GM12878 (cell line): Measurements from ENCODE around the gene LFNG. TPM values are rescaled to one million over a fixed set of nuclear protein-coding genes. Genes with fewer than 3 reads are reported as not detected.

Experiments used
- ATAC-seq: fragments of 200-7000 bp; cut with Tn5 transposase; 3 replicates; pipeline ENCODE4 v1.9.1; 2020; ENCODE audit warnings: mild to moderate bottlenecking, moderate library complexity
- BruUV-seq: library from RNA; stranded (reverse); fragments of 400-500 nt; replicated peaks from 2 replicates; lab custom pipeline; 2021; lab: Mats Ljungman, UMichigan
- CTCF ChIA-PET: fragments of 300-600 bp; sonication (Branson Sonifier 250); formaldehyde crosslinking; extraction: SDS; loops from one replicate; lab custom pipeline; 2021; ENCODE audit warnings: inconsistent platforms; lab: Yijun Ruan, JAX
- POLR2A ChIA-PET: fragments of 350-600 bp; formaldehyde crosslinking; extraction: SDS; loops from one replicate; lab custom pipeline; 2021; ENCODE audit warnings: inconsistent platforms; lab: Charles Lee
- RAD21 ChIA-PET: fragments of 300-600 bp; sonication (Branson Sonifier 250); formaldehyde crosslinking; loops from one replicate; lab custom pipeline; 2023; ENCODE audit warnings: antibody characterized with exemption; ENCODE audit not compliant: unreplicated experiment; lab: Charles Lee
- SMC1A ChIA-PET: fragments of 300-600 bp; sonication (Branson Sonifier 250); formaldehyde crosslinking; loops from one replicate; lab custom pipeline; 2023; ENCODE audit not compliant: unreplicated experiment, uncharacterized antibody; lab: Charles Lee
- DNase-seq: peaks from one replicate; pipeline ENCODE4 v3.0.0-alpha.2; 2011; ENCODE audit warnings: low read depth, low spot score
- FAIRE-seq: peaks from 3 replicates; lab custom pipeline; 2011; peaks lifted over from hg19 to GRCh38; lab: Jason Lieb, UNC
- H2AFZ ChIP-seq: 2 replicates; pipeline ENCODE4 v1.6.0; 2011; ENCODE audit warnings: low read depth, low read length, control low read depth; ENCODE audit not compliant: control insufficient read depth
- H3K27ac ChIP-seq: 2 replicates; pipeline ENCODE4 v1.5.1; 2011; ENCODE audit warnings: control low read depth; ENCODE audit not compliant: control insufficient read depth, insufficient read depth
- H3K27me3 ChIP-seq, 2 experiments: replicated peaks in 1 of 2; 2 replicates each; pipeline versions ENCODE4 v1.6.0 to v1.6.1; 2011; ENCODE audit warnings: low read length in 1 of 2; ENCODE audit not compliant: control insufficient read depth in 2 of 2, insufficient read depth in 2 of 2
- H3K36me3 ChIP-seq, 2 experiments: 2 replicates each; pipeline ENCODE4 v1.5.1; 2011; ENCODE audit warnings: low read length in 1 of 2; ENCODE audit not compliant: control insufficient read depth in 2 of 2, insufficient read depth in 2 of 2
- H3K4me1 ChIP-seq: 2 replicates; pipeline ENCODE4 v1.6.1; 2011; ENCODE audit warnings: mild to moderate bottlenecking, low read length, moderate library complexity, mixed read lengths; ENCODE audit not compliant: control insufficient read depth, insufficient read depth
- H3K4me2 ChIP-seq: 2 replicates; pipeline ENCODE4 v1.6.0; 2011; ENCODE audit warnings: control low read depth; ENCODE audit not compliant: control insufficient read depth, insufficient read depth
- H3K4me3 ChIP-seq: fragments of 200-600 bp; sonication (generic); 2 replicates; pipeline ENCODE4 v1.5.1; 2016
- H3K79me2 ChIP-seq: 2 replicates; pipeline ENCODE4 v1.6.0; 2011; ENCODE audit warnings: low read length; ENCODE audit not compliant: control insufficient read depth, insufficient read depth
- H3K9ac ChIP-seq: 2 replicates; pipeline ENCODE4 v1.8.0; 2011; ENCODE audit warnings: low read length, control low read depth, mixed read lengths; ENCODE audit not compliant: control insufficient read depth, insufficient read depth
- H3K9me3 ChIP-seq: replicated peaks from 3 replicates; pipeline ENCODE4 v1.5.1; 2011; ENCODE audit warnings: mild to moderate bottlenecking, low read length; ENCODE audit not compliant: control insufficient read depth, insufficient read depth
- H4K20me1 ChIP-seq: 2 replicates; pipeline ENCODE4 v1.6.0; 2011; ENCODE audit not compliant: control insufficient read depth, insufficient read depth
- ATF3 ChIP-seq: IDR thresholded peaks from 2 replicates; pipeline ENCODE4 v1.6.1; 2011; ENCODE audit warnings: low read depth, mild to moderate bottlenecking, low read length, moderate library complexity, borderline replicate concordance; ENCODE audit errors: extremely low read depth
- BHLHE40 ChIP-seq, 2 experiments: fragments of 450-650 bp in 1 of 2; IDR thresholded peaks; 2 replicates each; pipeline ENCODE4 v1.6.1; 2011 to 2017; ENCODE audit warnings: low read depth in 2 of 2, borderline replicate concordance in 1 of 2, improper control_type of control experiment in 1 of 2, low read length in 1 of 2, mild to moderate bottlenecking in 1 of 2
- GABPA ChIP-seq: IDR thresholded peaks from 2 replicates; pipeline ENCODE4 v1.6.1; 2014; ENCODE audit warnings: antibody characterized with exemption, low read depth, mild to moderate bottlenecking, inconsistent platforms
- KAT2A ChIP-seq: conservative IDR thresholded peaks from 2 replicates; pipeline ENCODE4 v1.6.1; 2011; ENCODE audit warnings: low read depth, low read length; ENCODE audit not compliant: control insufficient read depth
- MTA2 ChIP-seq: fragments of 450-650 bp; IDR thresholded peaks from 2 replicates; pipeline ENCODE4 v1.6.1; 2016; ENCODE audit warnings: low read depth, mild to moderate bottlenecking, moderate library complexity
- NFYA ChIP-seq: IDR thresholded peaks from 2 replicates; pipeline ENCODE4 v1.6.1; 2011; ENCODE audit warnings: low read depth, mild to moderate bottlenecking, low read length, improper control_type of control experiment, borderline replicate concordance
- RELB ChIP-seq: fragments of 450-650 bp; IDR thresholded peaks from 2 replicates; pipeline ENCODE4 v1.6.1; 2017; ENCODE audit warnings: low read depth, mild to moderate bottlenecking, moderate library complexity
- SUZ12 ChIP-seq: fragments of 200-600 bp; sonication (generic); IDR thresholded peaks from one replicate; pipeline ENCODE4 v1.6.1; 2018; ENCODE audit warnings: antibody characterized with exemption, mild to moderate bottlenecking; ENCODE audit not compliant: unreplicated experiment
- ZBTB33 ChIP-seq: fragments of 450-650 bp; IDR thresholded peaks from 2 replicates; pipeline ENCODE4 v1.6.1; 2017; ENCODE audit warnings: mild to moderate bottlenecking
- WGBS: methylation state at CpG from one replicate; pipeline ENCODE4 v1.1.6; 2016; ENCODE audit warnings: low lambda C conversion rate; ENCODE audit not compliant: insufficient replicate concordance, insufficient coverage; ENCODE audit errors: missing lambda C conversion rate; 5-methylcytosine and 5-hydroxymethylcytosine counted together
- in situ Hi-C: fragments of 300-500 bp; cut with MboI; formaldehyde crosslinking; loops from 9 replicates; pipeline ENCODE4 v1.14.3; 2018; ENCODE audit warnings: mixed read lengths
- intact Hi-C: fragments of 100-400 bp; cut with micrococcal nuclease; formaldehyde crosslinking; loops from one replicate; pipeline ENCODE4 v1.14.2; 2022; ENCODE audit not compliant: unreplicated experiment
- polyA plus RNA-seq, 11 experiments: library from polyadenylated mRNA; depleted of rRNA in 4 of 11; unstranded in 6 of 11; stranded (reverse) in 5 of 11; fragments of >200 nt; fragmentation: Nextera tagmentation in 4 of 11; fragmentation: Illumina TruSeq in 1 of 11; extraction: Ambion mirVana in 4 of 11; extraction: Trizol in 1 of 11; gene quantifications; 1 replicate in 1 of 11; 2 replicates in 10 of 11; pipeline versions ENCODE4 v1.2.1 to v1.2.3, GENCODE V29; 2011 to 2016; ENCODE audit warnings: inconsistent platforms in 2 of 11, missing spikeins in 2 of 11, low read depth in 1 of 11
- total RNA-seq, 4 experiments: library from RNA; depleted of rRNA in 3 of 4; stranded (reverse); fragments of >200 nt in 3 of 4; fragmentation: Illumina TruSeq in 1 of 4; extraction: Trizol in 1 of 4; gene quantifications; 2 replicates each; pipeline versions ENCODE4 v1.2.1 to v1.2.3, GENCODE V29; 2013 to 2021

LFNG gene
- total and polyA plus RNA-seq, 10 of the 15 experiments (the other 5 are each of a cell fraction or from before 2014, with no cell fraction given) = 0.09 to 0.68 (median 0.33) TPM; not detected in 2

- 30% methylated on average over 24 of the region's 25 CpGs for WGBS
- H3K9me3 ChIP-seq = no peaks in the 10 kb centered on the region
- no peak overlapping the region for H3K4me2 ChIP-seq
- H3K4me1 ChIP-seq = peaks cover 4% of the 10 kb centered on the region
- in situ Hi-C loops = no loop called here
- RAD21 ChIA-PET = no interaction called here
- POLR2A ChIA-PET = interaction anchor here (0.5 kb wide), 1 partner anchor 40 kb away, joined by 3 read pairs; no protein-coding TSS in a partner anchor
- H2AFZ ChIP-seq = no peak overlapping the region
- FAIRE-seq (no peak), DNase-seq (no peak), ATAC-seq (no peak)
- H3K9ac ChIP-seq = no peak overlapping the region
- TF ChIP-seq ZBTB33 (no peak), KAT2A (no peak), RELB (no peak), BHLHE40 (IDR thresholded peaks at IDR 0.05; ENCODE audit: borderline replicate concordance in 1 of 2, low read depth in 2 of 2, low read length in 1 of 2) (no peak), SUZ12 (no peak), NFYA (no peak), GABPA (no peak), ATF3 (no peak), MTA2 (no peak)
- no peaks in the 10 kb centered on the region for H4K20me1 ChIP-seq
- H3K27ac ChIP-seq = no peak overlapping the region
- BruUV-seq = no TSS peak
- intact Hi-C loops = no loop called here
- H3K36me3 ChIP-seq = no peaks in the 10 kb centered on the region
- no peaks in the 10 kb centered on the region for H3K79me2 ChIP-seq
- H3K4me3 ChIP-seq = no peak overlapping the region
- H3K27me3 ChIP-seq = peaks cover 0 to 1% of the 10 kb centered on the region in 2 experiments; a peak in 1 of 4 replicates
- SMC1A ChIA-PET = no interaction called here
- CTCF ChIA-PET = interaction anchor here (0.6 kb wide), 1 partner anchor 34 kb away, joined by 3 read pairs; no protein-coding TSS in a partner anchor
Measured at GRCh38 chr7:2503056-2503941, 16.3 kb upstream of the LFNG start.
